HG03045 (cell line): Measurements from ENCODE around the gene PPAT.
A peak's percentile ranks its signal among the peaks of the same experiment; 100 is the strongest.
"Not testable (repeated sequence)": the region's sequence is repeated elsewhere in the genome, so short reads cannot be mapped to it uniquely, and the experiment has no call there.

Experiments used
- ATAC-seq: cut with Tn5 transposase; IDR thresholded peaks from one replicate; pipeline ENCODE4 v1.9.1; 2021; ENCODE audit warnings: mild to moderate bottlenecking, moderate library complexity; ENCODE audit not compliant: unreplicated experiment

Gene PPAT

GRCh38 chr4:56387023-56388001 lies 48.1 kb downstream of the PPAT start, which contains the start of gene AASDH:
Gene AASDH, minus strand, starts transcription at chr4:56387491. Its CDS starts 3,192 bp downstream, at chr4:56384299.
- peak; percentile 94 for ATAC-seq

DNA sequence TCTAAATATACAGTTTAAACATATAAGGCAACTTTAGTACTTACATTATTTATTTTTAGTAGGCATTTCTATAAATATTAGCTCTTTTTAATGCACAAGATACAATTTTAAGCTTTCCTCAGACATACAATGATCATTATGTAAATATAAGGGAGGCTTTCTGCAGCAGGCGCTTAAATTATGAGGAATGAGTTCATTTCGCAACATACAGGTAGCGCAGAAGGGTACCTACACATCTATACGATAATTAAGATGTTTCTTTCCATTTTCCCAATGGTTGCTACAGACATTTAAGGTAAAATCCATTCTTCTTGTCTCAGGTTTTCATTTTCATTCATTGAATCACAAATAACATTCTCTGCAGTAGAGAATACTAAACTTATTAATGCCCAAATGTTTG lies 49.3 kb downstream of the PPAT start:
- ATAC-seq: no peak

DNA sequence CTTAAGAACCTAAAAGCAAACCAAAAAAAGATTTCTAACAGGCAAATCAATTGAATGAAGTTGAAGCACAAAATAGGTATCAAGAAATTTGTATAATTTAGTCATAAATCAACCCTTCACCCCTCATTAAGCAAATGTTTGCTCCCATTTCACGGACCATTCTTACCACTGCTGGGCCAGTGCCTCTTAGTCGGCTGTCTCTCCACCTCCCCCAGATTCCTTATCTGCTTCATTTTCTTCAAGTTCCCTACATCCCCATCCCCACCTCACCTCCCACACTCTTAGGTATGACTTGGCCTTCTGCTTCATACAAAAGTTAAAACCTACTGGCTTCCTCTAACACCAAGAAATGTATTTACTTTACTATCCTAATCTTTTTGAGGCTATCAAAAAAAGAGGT lies 60.0 kb downstream of the PPAT start:
- no peak for ATAC-seq

- no peak for ATAC-seq
Measured at GRCh38 chr4:56374956-56375355, 60.5 kb downstream of the PPAT start.

DNA sequence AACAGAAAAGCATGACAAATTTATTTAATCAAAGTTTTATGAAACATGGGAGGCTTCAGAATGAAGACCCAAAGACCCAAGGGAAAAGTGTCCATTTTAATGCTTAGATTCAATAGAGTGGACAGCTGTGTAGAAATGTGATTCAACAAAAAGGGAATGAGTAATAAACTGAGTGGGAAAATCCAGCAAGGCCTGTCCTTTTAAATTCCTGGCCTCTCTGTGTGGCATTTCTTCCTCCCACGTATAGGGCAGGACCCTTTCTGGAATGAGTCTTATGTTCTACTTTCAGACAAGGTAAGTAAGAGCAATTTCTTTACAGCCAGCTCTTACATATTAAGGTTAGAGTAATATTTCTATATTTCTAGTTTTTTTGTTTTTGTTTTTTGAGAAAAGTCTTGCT lies 62.6 kb downstream of the PPAT start:
- ATAC-seq: no peak

GRCh38 chr4:56371426-56372220 lies 63.8 kb downstream of the PPAT start:
- ATAC-seq: no peak

- ATAC-seq: no peak
Measured at GRCh38 chr4:56370377-56370776, 65.0 kb downstream of the PPAT start.

GRCh38 chr4:56362981-56363380 lies 72.4 kb downstream of the PPAT start:
- ATAC-seq: not testable (repeated sequence)

DNA sequence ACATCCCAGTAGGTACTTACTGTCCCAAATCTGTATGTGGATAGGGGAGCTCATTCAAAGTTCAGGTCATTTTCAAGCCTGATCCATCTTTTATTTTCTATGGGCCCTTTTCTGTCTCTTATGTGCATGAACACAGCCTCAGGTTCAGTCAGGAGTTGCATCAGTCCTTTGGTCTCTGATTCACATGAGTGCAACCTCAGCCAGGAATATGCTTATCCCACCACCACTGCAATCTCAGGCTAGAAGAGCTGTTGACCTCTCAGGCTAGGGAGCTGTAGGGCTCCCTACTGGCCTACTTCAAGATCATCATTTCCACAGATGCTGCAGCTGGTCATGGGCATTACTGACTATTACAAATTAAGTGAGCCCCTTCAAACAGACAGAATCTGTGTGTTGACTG lies 75.3 kb downstream of the PPAT start:
- no peak for ATAC-seq

DNA sequence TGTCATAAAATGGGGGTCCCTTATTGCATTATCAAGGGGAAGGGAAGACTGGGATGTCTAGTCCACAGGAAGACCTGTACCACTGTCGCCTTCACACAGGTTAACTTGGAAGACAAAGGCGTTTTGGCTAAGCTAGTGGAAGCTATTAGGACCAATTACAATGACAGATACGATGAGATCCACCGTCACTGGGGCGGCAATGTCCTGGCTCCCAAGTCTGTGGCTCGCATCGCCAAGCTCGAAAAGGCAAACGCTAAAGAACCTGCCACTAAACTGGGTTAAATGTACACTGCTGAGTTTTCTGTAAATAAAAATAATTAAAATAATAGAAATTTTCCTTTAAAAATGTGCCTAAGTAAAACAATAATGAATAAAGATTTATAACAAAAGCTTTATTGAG lies 78.8 kb downstream of the PPAT start:
- ATAC-seq: no peak

- no peak for ATAC-seq
Measured at GRCh38 chr4:56348576-56348975, 86.8 kb downstream of the PPAT start.

- ATAC-seq: no peak
Measured at GRCh38 chr4:56345458-56345857, 90.0 kb downstream of the PPAT start.
